Measurements from ENCODE around the gene FAM13A.

FAM13A gene

GRCh38 chr4:88969746-88970145 lies 87.2 kb downstream of the FAM13A start:
- TF ChIP-seq, protein P1, sequence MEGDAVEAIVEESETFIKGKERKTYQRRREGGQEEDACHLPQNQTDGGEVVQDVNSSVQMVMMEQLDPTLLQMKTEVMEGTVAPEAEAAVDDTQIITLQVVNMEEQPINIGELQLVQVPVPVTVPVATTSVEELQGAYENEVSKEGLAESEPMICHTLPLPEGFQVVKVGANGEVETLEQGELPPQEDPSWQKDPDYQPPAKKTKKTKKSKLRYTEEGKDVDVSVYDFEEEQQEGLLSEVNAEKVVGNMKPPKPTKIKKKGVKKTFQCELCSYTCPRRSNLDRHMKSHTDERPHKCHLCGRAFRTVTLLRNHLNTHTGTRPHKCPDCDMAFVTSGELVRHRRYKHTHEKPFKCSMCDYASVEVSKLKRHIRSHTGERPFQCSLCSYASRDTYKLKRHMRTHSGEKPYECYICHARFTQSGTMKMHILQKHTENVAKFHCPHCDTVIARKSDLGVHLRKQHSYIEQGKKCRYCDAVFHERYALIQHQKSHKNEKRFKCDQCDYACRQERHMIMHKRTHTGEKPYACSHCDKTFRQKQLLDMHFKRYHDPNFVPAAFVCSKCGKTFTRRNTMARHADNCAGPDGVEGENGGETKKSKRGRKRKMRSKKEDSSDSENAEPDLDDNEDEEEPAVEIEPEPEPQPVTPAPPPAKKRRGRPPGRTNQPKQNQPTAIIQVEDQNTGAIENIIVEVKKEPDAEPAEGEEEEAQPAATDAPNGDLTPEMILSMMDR (IDR thresholded peaks at IDR 0.05; ENCODE audit: control extremely low read depth, extremely low read depth, low read depth, missing control alignments): no peak
- no peak for DNase-seq (ENCODE audit: extremely low spot score)
- ChIA-PET CTCF (interaction anchor here (1.1 kb wide), 1 partner anchor 22 kb away, joined by 3 read pairs; no protein-coding TSS in a partner anchor), POLR2A (no interaction called here)

DNA sequence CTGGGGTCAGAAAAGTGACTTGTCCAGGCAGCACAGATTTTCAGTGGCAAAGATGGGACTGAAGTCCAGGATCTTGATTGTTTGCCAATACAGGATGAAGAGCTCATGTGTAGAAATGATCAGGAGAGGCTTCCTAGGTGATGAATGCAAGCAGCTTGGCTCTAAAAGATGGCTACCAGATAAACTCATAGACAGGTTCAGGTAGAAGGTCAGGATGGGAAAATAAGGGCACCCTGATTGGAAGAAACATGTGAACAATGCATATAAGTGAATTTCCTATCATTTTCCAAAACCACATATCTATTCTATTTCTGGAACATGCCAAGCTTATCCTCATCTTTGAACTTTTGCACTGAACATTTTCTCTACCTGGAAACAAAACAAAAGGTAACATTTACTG lies 87.7 kb downstream of the FAM13A start:
- TF ChIP-seq, protein P1 (IDR thresholded peaks at IDR 0.05; ENCODE audit: control extremely low read depth, extremely low read depth, low read depth, missing control alignments): no peak
- POLR2A ChIA-PET: no interaction called here
- no peak for DNase-seq (ENCODE audit: extremely low spot score)
- CTCF ChIA-PET: interaction anchor here (1.1 kb wide), 1 partner anchor 23 kb away, joined by 3 read pairs; no protein-coding TSS in a partner anchor

- no peak for DNase-seq (ENCODE audit: extremely low spot score)
- CTCF ChIA-PET: no interaction called here
- TF ChIP-seq, protein P1 (IDR thresholded peaks at IDR 0.05; ENCODE audit: control extremely low read depth, extremely low read depth, low read depth, missing control alignments): no peak
- POLR2A ChIA-PET: no interaction called here
Measured at GRCh38 chr4:88967883-88968331, 89.1 kb downstream of the FAM13A start.

DNA sequence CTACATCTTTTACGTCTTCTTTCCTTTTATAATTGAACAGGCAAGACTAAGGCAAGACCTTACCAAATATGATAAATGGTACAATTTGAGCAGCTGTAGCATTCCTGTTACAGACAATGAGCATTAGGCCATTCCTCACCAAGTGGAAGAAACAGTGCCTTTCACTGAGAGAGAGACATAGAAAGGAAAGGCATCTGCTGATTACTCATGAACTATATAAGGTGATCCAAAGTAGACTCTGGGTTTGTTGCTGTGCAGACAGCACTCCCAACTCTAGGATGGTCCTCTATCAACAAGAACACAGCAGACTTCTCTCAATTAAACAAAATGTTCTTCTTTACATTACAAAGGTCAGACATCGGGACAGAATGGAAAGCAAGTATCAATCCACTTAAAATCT lies 91.9 kb downstream of the FAM13A start:
- POLR2A ChIA-PET: no interaction called here
- CTCF ChIA-PET: no interaction called here
- no peak for DNase-seq (ENCODE audit: extremely low spot score)
- TF ChIP-seq, protein P1 (IDR thresholded peaks at IDR 0.05; ENCODE audit: control extremely low read depth, extremely low read depth, low read depth, missing control alignments): no peak

GRCh38 chr4:88964450-88964849 lies 92.5 kb downstream of the FAM13A start:
- CTCF ChIA-PET: interaction anchor here (1.1 to 1.6 kb wide), 2 partner anchors 11 to 19 kb away, joined by 3 read pairs; no protein-coding TSS in a partner anchor
- DNase-seq (ENCODE audit: extremely low spot score): no peak
- TF ChIP-seq, protein P1 (IDR thresholded peaks at IDR 0.05; ENCODE audit: control extremely low read depth, extremely low read depth, low read depth, missing control alignments): no peak
- POLR2A ChIA-PET: no interaction called here

DNA sequence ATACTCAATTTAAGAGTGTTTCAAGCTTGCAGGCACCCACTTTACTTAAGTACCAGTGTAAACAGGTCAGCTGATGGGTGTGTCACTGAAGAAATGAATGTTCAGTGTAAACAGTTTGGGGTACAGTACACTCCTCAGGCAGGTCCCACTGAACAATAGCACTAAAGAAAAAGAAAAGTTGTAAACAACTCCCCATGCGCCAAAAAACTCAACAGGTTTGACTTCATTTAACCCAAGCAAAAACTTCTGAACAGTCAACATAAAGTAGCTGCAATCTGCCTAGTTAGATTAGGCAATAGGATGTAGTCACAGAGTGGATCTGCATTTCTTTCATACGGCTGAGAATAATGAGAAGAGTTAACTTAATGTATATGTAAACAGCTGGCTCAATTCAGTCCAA lies 93.2 kb downstream of the FAM13A start:
- DNase-seq (ENCODE audit: extremely low spot score): no peak
- ChIA-PET CTCF (interaction anchor here (1.0 to 1.6 kb wide), 4 partner anchors 10 to 145 kb away, joined by 3 read pairs; no protein-coding TSS in a partner anchor), POLR2A (interaction anchor here (0.6 kb wide), 1 partner anchor 93 kb away, joined by 5 read pairs; the partner anchor contains the start of gene FAM13A)

More for the DNA sequence above, 93.2 kb downstream of the FAM13A start:
- TF ChIP-seq, protein P1 (IDR thresholded peaks at IDR 0.05; ENCODE audit: control extremely low read depth, extremely low read depth, low read depth, missing control alignments): no peak

All from GM10248 (cell line).